T-helper 9 cell (primary cell): Measurements from ENCODE around the gene ZNF480.
"Not testable (repeated sequence)": the region's sequence is repeated elsewhere in the genome, so short reads cannot be mapped to it uniquely, and the experiment has no call there.

Experiments
- DNase-seq: peaks from one replicate; pipeline ENCODE4 v3.0.0-alpha.2; 2020

Gene ZNF480

GRCh38 chr19:52339022-52339421 is 42.1 kb downstream of the ZNF480 start:
- DNase-seq: not testable (repeated sequence)

DNA sequence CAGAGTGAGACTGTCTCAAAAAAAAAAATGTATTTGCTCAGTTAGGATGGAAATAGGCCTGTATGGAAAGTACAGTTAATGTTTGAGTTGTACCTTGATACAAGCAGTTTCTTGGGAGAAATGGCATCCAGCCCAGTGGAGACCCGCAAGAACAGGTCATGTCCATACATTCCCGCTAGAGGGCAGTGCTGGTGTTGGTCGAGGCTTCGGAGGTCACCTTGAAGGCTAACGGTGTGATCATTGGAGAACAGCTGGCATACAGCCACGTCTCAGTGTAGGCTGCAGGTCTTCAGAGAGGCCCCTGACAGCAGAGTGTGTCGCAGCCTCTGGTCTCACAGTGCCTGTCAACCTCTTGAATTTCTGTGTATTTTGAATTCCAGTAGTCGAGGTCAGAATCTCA is 46.6 kb downstream of the ZNF480 start:
- peak; percentile 32 for DNase-seq

- DNase-seq: no peak
Measured at GRCh38 chr19:52345162-52345561, 48.2 kb downstream of the ZNF480 start.

DNA sequence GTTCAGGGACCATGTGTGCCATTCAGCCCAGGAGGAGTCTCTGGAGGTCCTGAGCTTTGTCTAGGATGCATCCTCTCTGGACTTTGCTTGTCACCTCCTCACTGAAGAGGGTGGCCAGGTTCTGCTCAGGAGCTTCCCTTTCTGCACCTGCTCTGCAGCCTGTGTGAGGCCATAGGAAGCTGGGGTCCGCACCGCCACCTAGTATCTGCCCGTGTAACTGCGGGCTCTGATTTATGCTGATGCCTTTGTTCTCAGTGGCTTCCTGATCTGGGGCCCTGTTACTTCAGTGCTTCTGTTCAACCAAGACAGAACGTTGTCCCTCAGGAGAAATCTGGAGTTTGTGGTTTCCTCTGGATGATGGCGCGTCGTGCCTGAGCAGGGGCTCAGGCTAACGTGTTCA is 54.5 kb downstream of the ZNF480 start:
- no peak for DNase-seq

- DNase-seq: no peak
Measured at GRCh38 chr19:52366414-52366824, 69.5 kb downstream of the ZNF480 start.

DNA sequence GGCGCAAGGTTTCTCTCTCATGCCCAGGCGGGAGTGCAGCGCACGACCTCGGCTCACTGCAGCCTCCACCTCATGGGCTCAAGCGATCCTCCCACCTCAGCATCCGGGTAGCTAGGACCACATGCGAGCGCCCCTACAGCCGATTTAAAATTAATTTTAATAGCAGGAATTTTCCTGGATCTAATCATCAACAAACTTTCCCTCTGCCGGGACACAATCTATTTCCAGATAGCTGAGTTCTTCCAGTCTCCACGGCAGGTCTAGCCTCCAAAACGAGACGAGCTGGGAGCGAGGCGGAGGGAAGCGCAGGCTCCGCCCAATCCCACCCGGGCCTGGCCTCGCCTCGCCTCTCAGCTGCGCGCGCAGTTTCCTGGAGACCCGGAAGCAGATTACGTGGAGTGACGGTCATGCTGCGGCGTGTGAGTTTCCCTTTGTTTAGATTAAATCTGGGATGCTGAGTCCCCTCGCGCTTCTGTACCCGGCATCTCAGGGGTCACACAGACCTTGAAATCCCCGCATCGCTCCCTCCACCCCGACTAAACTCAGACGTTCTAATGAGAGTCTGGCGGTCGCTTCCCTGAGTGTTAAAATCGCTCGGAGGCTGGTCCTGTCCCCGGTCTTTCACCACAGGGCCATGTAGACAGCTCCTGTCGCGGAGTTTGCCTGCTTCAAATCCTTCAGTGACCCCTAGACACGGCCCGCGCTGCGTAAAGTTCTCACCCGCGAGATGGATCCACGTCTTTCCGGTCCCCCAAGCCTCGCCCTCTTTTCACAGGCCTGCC is 72.8 kb downstream of the ZNF480 start, which contains the start of gene ZNF880:
TSS of gene ZNF880 (plus strand) at position 365 of the 782 bp plus-strand sequence. CDS start at position 408, 43 bp downstream.
- DNase-seq: peak; percentile 87

DNA sequence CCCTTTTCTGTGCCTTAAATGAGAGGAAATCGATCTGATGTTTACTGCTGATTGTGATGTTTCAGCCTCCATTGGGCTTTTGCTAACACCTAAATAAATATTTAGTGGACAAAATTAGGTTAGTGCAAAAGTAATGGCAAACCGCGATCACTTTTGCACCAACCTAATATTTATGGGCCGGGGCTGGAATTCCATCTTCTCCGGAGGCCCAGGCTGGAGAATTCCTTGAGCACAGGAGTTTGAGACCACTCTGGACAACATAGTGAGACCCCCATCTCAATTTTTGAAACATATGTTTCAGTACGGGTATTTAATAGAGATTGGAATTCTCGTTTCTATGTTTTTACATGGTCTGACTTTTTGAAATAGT is 73.4 kb downstream of the ZNF480 start:
- DNase-seq: no peak
